ENCODE results near the gene DMRTC1. TPM values are rescaled to one million over a fixed set of nuclear protein-coding genes. Genes with fewer than 3 reads are reported as not detected.
"Not testable (repeated sequence)": the region's sequence is repeated elsewhere in the genome, so short reads cannot be mapped to it uniquely, and the experiment has no call there.

DMRTC1 gene, protein sequence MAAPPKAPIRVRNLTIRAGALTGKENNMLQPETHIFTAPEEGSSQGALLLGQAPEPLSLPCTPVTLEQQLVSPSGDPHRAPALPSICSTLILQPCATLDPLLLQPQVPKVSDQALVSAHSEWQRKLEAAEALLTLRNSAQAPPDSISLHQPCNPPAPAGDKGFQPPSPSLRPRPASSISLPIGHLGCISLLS
- total RNA-seq (0.46 TPM in 1 of 2 replicates, not detected in the other), polyA plus RNA-seq (0.23 and 1.5 TPM in 2 replicates)

DNA sequence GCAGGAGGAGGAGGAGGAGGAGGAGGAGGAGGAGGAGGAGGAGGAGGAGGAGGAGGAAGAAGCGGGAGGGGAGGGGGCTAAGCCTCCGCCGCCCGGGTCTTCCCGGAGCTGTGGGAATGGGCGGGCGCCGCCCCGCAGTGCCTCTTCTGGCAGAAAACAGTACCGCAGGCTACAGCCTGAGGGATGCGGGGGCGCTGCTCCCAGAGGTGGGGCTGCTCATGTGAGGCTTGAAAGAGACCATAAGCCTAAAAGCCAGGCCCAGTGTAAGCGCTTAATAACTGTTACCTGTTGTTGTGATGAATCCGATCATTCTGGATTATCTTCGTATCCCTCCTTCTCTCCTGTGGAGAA lies at the start of gene DMRTC1:
Gene DMRTC1, minus strand, starts transcription at position 19 of the 351 bp plus-strand sequence. CDS start 68,143 bp downstream, outside the sequence.
- DNase-seq (ENCODE audit: low read depth in 1 of 2, low spot score in 1 of 2); H3K4me3 ChIP-seq; H3K36me3 ChIP-seq; H3K9me3 ChIP-seq (ENCODE audit: low read depth); H3K27me3 ChIP-seq; H3K4me1 ChIP-seq (ENCODE audit: low read depth); H3K27ac ChIP-seq: not testable (repeated sequence)

DNA sequence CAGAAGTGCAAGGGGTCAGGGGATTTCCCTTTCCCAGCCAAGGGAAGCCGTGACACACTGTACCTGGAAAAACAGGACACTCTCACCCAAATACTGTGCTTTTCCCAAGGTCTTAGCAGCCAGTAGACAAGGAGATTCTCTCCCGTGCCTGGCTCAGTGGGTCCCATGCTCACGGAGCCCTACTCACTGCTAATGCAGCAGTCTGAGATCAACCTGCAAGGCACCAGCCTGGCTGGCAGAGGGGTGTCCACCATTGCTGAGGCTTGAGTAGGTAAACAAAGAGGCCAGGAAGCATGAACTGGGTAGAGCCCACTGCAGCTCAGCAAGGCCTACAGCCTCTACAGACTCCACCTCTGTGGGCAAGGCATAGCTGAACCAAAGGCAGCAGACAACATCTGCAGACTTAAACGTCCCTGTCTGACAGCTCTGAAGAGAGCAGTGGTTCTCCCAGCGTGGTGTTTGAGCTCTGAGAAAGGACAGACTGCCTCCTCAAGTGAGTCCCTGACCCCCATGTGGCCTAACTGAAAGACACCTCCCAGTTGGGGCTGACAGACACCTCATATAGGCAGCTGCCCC lies 37.3 kb upstream of the DMRTC1 start:
- not testable (repeated sequence) for H3K27ac ChIP-seq; DNase-seq (ENCODE audit: low read depth in 1 of 2, low spot score in 1 of 2); H3K36me3 ChIP-seq; H3K27me3 ChIP-seq; H3K9me3 ChIP-seq (ENCODE audit: low read depth); H3K4me3 ChIP-seq; H3K4me1 ChIP-seq (ENCODE audit: low read depth)

DNA sequence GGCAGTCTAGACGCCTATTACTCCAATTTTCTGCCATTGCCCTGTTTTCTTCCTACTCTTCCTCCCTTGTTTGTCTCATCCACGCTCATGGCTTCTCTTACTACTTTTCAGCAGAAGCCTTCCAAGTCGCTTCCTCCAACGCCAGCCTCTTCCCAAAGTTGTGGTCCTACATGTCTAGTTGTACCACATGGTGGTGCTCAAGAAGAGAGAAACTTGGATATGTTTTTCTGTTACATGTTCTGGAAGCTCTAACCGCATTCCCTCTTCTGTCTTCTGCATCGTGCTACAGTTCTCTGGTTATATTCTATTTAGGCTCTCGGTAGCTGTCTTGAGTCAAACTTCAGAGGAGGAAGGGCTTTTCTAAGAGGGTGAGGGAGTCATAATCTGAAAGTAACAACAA lies 31.2 kb upstream of the DMRTC1 start:
- H3K4me3 ChIP-seq; H3K4me1 ChIP-seq (ENCODE audit: low read depth); H3K27me3 ChIP-seq; H3K9me3 ChIP-seq (ENCODE audit: low read depth); DNase-seq (ENCODE audit: low read depth in 1 of 2, low spot score in 1 of 2); H3K27ac ChIP-seq; H3K36me3 ChIP-seq: not testable (repeated sequence)

DNA sequence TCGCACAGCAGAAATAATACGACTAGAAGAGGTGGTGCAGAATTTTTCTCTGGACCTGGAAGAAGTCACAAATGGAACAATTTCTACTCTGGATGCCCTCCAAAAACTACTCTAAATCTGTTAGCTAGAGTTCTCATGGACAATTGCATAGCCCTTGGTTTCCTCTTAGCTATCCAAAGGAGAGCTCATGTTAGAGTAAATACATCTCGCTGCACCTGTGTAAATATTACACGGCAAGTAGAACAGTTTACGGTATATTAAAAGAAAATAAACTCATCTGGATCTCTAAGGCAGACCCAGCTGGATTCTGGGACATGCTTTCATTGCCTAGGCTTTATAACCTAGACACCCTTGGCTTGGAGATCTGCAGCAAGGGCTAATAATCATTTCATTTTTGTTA lies 28.2 kb upstream of the DMRTC1 start:
- not testable (repeated sequence) for H3K27ac ChIP-seq; DNase-seq (ENCODE audit: low read depth in 1 of 2, low spot score in 1 of 2); H3K9me3 ChIP-seq (ENCODE audit: low read depth); H3K36me3 ChIP-seq; H3K4me3 ChIP-seq; H3K4me1 ChIP-seq (ENCODE audit: low read depth); H3K27me3 ChIP-seq

DNA sequence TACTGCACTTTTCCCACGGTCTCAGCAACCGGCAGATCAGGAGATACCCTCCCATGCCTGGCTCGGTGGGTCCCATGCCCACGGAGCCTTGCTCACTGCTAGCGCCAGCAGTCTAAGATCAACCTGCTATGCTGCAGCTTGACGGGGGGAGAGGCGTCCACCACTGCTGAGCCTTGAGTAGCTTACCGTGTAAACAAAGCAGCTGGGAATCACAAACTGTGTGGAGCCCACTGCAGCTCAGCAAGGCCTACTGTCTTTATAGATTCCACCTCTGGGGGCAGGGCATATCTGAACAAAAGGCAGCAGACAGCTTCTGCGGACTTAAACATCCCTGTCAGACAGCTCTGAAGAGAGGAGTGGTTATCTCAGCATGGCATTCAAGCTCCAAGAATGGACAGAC lies 16.3 kb upstream of the DMRTC1 start:
- not testable (repeated sequence) for H3K27me3 ChIP-seq

DNA sequence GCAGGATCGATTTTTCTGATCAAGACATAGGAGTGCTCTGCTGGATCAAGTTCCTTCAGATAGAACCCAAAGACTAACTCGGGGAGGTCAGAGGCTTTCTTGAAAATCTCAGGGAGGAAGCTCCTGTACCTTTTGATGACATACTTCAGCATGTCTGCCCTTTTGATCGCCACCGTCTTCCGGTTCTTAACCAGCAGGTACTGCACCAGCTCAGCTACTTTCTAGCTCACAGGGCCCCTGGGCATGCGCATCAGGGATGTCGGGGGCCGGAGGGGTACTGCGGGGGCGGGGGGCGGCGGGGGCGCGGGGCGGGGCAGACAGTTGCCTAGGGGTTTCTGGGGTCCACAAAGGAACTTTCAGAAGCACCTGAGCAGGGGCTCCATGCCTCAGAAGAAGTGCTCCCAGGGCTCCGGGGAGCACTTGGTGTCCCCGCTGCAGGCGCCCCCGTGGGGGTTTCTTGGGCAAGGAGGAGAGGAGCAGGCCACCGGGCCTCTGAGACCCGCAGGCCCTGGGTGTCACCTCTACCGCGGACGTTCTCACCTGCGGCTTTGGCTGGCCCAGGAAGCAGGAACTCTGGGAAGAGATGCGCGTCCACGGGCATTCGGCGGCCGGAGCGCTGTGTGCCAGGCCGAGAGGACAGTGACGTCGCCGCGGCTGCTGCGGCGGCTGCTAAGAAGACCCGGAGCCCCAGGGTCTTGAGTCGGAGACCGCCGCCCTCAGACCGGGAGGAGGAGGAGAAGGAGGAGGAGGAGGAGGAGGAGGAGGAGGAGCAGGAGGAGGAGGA lies 410 bp downstream of the DMRTC1 start:
- H3K27me3 ChIP-seq; H3K4me1 ChIP-seq (ENCODE audit: low read depth); H3K27ac ChIP-seq; H3K4me3 ChIP-seq; H3K36me3 ChIP-seq; H3K9me3 ChIP-seq (ENCODE audit: low read depth); DNase-seq (ENCODE audit: low read depth in 1 of 2, low spot score in 1 of 2): not testable (repeated sequence)

More for the DNA sequence above, 16.3 kb upstream of the DMRTC1 start:
- H3K36me3 ChIP-seq; H3K27ac ChIP-seq; H3K9me3 ChIP-seq (ENCODE audit: low read depth); H3K4me1 ChIP-seq (ENCODE audit: low read depth); DNase-seq (ENCODE audit: low read depth in 1 of 2, low spot score in 1 of 2); H3K4me3 ChIP-seq: not testable (repeated sequence)

DNA sequence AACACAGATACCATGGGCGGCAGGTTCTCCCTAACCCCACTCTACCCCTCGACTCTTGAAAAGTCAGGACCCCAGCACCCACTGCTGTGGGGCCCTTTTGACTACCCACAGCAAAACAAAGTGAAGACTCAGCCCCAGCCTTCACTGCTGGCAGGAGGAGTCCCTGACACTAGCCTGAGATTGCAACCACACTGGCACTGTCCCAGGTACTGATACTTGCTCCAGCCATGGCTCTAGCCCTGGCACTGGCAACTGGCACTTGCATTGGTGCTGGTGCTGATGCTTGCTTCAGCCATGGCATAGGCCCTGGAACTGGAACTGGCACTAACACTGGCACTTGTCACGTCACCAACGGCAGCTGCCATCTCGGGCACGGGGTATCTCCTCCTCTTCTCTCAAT lies 1.4 kb downstream of the DMRTC1 start:
- H3K9me3 ChIP-seq (ENCODE audit: low read depth); H3K27ac ChIP-seq; H3K4me3 ChIP-seq; H3K36me3 ChIP-seq; DNase-seq (ENCODE audit: low read depth in 1 of 2, low spot score in 1 of 2); H3K27me3 ChIP-seq; H3K4me1 ChIP-seq (ENCODE audit: low read depth): not testable (repeated sequence)

DNA sequence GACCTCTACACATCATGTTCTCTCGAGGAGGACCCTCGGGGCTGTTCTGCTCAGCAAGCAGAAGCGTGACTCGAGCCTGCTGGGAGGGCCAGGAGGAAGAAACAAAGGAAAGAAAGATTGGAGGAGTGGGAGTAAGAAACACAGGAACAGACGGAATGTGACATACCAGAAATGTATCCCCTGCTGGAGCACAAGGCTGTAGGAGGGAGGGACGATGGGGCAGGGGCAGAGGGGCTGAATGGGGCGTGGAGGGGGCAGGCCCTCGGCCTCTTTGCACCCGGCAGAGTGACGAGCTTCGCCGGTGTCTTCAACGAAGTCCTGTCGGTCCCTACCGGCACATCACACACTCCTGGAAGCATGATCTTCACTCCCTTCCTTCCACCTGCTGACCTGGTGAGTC lies 5.7 kb downstream of the DMRTC1 start, which contains the start of gene FAM236A:
Gene FAM236A, plus strand, starts transcription at position 301 of the 400 bp plus-strand sequence. Its CDS starts 57 bp downstream, at position 358.
- not testable (repeated sequence) for H3K27me3 ChIP-seq; H3K9me3 ChIP-seq (ENCODE audit: low read depth); DNase-seq (ENCODE audit: low read depth in 1 of 2, low spot score in 1 of 2); H3K36me3 ChIP-seq; H3K4me1 ChIP-seq (ENCODE audit: low read depth); H3K27ac ChIP-seq; H3K4me3 ChIP-seq

DNA sequence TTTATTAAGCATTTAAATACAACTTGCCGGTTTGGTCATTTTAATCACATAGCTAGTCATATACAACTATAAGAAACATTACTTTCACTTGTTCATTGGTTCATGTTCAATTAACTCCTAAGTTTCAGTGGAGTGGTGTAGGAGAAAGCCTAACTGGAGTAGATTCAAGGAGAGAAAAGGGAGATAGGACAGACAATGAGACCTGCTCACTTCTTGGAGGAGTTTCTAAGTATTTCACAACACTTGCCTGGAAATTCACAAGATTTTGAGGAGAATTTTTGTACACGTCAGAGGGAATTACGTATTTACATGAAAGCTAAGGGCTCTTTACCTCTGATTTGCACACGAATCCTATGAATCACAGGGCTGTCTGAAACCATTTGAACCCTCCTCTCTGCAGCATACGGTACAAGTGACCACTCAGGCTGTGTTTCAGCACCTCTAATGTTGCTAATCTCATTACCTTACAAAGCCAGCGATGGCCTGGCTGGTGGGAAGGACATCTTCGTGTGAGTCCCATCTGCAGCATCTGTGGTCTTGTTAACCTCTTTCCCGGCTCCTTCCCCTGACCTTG lies 6.7 kb downstream of the DMRTC1 start:
- not testable (repeated sequence) for H3K4me1 ChIP-seq (ENCODE audit: low read depth); H3K27ac ChIP-seq; H3K27me3 ChIP-seq; H3K9me3 ChIP-seq (ENCODE audit: low read depth); DNase-seq (ENCODE audit: low read depth in 1 of 2, low spot score in 1 of 2); H3K4me3 ChIP-seq; H3K36me3 ChIP-seq

DNA sequence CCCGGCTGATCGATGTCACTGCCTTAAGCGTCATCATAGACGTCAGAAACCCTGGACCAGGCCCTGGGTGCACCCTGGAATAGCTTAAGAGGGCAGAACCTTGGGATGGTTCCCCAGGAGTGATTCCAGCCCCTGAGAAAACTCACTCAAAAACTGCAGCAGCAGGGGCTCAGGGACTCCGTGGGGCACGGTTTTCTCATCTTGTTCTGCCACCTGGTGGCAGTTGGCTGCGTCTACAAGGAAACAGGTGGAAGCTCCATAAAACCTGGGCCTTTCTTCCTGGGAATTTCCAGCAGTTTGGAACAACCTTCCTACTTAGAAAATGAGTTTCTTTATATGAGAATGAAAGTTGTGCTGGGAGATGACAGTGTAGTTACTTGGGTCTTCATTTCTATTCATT lies 7.2 kb downstream of the DMRTC1 start:
- H3K27me3 ChIP-seq; DNase-seq (ENCODE audit: low read depth in 1 of 2, low spot score in 1 of 2); H3K27ac ChIP-seq; H3K4me1 ChIP-seq (ENCODE audit: low read depth); H3K9me3 ChIP-seq (ENCODE audit: low read depth); H3K36me3 ChIP-seq; H3K4me3 ChIP-seq: not testable (repeated sequence)

DNA sequence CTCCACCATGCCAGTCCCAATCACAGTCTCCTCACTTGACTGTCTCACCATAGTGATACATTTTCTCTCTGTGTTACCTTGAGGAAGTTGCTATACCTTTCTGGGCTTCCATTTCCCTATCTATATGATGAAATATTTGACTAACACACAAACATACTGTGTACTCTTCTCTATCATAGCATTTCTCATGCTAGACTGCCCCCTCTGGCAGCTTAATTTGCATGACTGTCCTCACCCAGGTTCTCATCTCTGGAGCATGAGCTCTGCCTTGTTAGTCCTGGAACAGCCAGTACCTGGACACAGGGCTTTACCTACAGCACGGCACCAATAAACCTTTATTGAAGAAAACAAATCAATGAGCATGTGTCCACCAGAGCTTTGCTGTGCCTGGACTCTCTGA lies 11.4 kb downstream of the DMRTC1 start:
- not testable (repeated sequence) for H3K4me1 ChIP-seq (ENCODE audit: low read depth); H3K27me3 ChIP-seq; H3K36me3 ChIP-seq; H3K27ac ChIP-seq; DNase-seq (ENCODE audit: low read depth in 1 of 2, low spot score in 1 of 2); H3K4me3 ChIP-seq; H3K9me3 ChIP-seq (ENCODE audit: low read depth)

DNA sequence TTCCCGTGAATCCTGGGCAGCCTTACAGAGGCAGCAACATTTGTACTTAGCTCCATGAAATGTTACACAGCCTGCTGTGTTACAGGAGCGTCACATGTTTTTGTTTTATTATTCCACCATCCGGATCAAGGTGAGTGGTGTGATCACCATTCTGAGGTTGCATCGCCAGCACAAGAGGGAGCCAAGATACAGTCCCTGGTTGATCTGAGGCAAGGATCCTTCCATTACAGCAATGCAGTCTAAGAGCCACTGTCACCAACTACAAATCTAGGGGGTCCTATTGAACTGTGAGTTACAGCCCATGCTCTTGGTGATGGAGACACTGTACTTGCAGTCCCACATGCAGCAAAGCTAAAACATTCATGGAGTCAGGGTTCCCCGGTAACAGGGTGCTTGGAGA lies 27.5 kb downstream of the DMRTC1 start:
- not testable (repeated sequence) for DNase-seq (ENCODE audit: low read depth in 1 of 2, low spot score in 1 of 2); H3K27ac ChIP-seq; H3K9me3 ChIP-seq (ENCODE audit: low read depth); H3K4me1 ChIP-seq (ENCODE audit: low read depth); H3K4me3 ChIP-seq; H3K27me3 ChIP-seq; H3K36me3 ChIP-seq

DNA sequence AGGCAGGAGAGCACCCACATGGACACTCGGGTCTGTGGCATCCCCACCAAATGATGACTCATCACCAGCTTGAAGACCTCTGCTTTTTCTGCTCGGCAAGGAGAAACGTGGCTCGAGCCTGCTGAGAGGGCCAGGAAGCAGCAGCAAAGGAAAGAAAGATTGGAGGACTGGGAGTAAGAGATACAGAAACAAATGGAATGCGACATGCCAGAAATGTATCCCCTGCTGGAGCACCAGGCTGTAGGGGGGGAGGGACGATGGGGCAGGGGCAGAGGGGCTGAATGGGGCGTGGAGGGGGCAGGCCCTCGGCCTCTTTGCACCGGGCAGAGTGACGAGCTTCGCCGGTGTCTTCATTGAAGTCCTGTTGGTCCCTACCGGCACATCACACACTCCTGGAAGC lies 31.3 kb downstream of the DMRTC1 start, which contains the start of gene FAM236C:
Gene FAM236C, plus strand, starts transcription at position 301 of the 400 bp plus-strand sequence. CDS start 100 bp downstream, outside the sequence.
- not testable (repeated sequence) for H3K36me3 ChIP-seq; H3K4me3 ChIP-seq; H3K27me3 ChIP-seq; H3K4me1 ChIP-seq (ENCODE audit: low read depth); H3K27ac ChIP-seq; DNase-seq (ENCODE audit: low read depth in 1 of 2, low spot score in 1 of 2); H3K9me3 ChIP-seq (ENCODE audit: low read depth)

DNA sequence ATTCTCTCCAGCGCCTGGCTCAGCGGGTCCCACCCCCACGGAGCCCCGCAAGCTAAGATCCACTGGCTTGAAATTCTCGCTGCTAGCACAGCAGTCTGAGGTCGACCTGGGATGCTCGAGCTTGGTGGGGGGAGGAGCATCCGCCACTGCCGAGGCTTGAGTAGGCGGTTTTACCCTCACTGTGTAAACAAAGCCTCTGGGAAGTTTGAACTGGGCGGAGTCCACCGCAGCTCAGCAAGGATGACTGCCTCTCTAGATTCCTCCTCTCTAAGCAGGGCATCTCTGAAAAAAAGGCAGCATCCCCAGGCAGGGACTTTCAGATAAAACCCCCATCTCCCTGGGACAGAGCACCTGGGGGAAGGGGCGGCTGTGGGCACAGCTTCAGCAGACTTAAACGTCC lies 53.9 kb downstream of the DMRTC1 start:
- H3K9me3 ChIP-seq (ENCODE audit: low read depth); DNase-seq (ENCODE audit: low read depth in 1 of 2, low spot score in 1 of 2); H3K27me3 ChIP-seq; H3K4me1 ChIP-seq (ENCODE audit: low read depth); H3K27ac ChIP-seq; H3K36me3 ChIP-seq; H3K4me3 ChIP-seq: not testable (repeated sequence)
